ENCODE data around the gene THOP1.

The THOP1 gene

DNA sequence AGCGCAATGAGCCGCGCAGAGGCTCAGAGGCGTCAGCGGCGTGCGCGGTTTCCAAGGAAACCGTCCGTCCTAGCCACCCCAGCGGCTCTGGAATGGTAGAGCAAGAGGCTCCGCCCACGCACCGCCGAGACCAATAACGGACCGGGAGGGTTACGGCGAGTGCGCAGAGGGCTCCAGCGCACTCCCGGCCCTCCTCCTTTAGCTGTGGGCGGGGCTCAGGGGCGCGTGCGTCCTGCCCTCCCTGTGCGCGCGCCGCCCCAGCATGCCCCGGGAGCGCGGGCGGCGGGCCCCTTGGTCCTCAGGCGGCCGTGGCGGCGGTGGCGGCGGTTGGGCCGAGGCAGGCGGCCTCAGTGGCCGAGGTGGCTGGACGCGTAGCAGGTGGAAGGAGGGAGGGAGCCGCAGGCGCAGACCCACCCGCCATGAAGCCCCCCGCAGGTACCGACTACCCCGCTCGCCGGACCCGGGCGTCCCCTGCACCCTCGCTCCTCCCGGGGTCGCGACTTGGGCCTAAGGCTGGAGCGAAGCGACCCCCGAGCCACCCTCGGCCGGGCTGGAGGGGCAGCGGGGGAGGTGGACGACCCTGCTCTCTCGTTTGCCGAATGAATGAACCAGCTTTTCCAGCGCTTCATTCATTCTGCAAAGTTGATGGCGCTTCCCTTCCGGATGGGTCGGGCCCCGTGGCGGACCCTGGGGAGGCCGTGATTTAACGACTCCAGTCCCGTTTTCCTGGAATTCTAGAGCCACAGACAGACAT is at the start of gene THOP1:
THOP1 (plus strand) TSS at position 260 of the 754 bp plus-strand sequence; CDS start at position 420, 160 bp downstream.
- DNase-seq (ENCODE audit: insufficient read length, low spot score) (peak; percentile 100), FAIRE-seq (peak; percentile 38)
- TF ChIP-seq POLR2A (IDR thresholded peaks at IDR 0.05; ENCODE audit: low read depth, low read length), result peak; percentile 98

DNA sequence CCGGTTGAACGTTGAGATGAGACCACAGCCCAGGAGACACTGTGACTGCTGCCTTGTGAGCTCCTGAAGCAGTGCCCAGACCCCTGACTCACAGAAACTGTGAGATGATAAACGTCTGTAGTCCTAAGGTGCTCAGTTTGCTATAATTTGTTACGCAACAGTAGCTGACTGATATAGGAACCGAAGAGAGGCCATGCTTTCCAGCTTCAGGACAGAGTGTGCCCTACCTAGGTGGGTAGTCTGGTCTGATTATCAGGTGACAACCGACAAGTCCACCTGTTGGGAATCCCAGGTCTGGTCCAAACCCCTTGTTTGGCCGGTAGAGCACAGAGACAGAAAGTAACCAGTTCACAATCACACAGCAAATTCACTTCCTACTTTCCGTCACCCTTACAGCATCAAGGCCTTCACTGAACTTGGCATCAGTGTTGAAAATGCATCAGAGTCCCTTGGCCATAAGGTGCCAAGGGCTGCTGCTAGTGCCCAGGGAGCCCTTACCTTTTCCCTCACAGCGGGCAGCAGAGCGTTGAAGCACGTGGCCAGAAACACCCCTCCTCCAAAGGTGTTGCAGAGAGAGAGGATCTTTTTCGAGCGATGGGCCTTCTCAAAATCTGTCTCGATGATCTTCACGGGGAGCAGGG is 48.6 kb upstream of the THOP1 start:
- DNase-seq (ENCODE audit: insufficient read length, low spot score) (no peak), FAIRE-seq (no peak)
- no peak for TF ChIP-seq POLR2A (IDR thresholded peaks at IDR 0.05; ENCODE audit: low read depth, low read length)

DNA sequence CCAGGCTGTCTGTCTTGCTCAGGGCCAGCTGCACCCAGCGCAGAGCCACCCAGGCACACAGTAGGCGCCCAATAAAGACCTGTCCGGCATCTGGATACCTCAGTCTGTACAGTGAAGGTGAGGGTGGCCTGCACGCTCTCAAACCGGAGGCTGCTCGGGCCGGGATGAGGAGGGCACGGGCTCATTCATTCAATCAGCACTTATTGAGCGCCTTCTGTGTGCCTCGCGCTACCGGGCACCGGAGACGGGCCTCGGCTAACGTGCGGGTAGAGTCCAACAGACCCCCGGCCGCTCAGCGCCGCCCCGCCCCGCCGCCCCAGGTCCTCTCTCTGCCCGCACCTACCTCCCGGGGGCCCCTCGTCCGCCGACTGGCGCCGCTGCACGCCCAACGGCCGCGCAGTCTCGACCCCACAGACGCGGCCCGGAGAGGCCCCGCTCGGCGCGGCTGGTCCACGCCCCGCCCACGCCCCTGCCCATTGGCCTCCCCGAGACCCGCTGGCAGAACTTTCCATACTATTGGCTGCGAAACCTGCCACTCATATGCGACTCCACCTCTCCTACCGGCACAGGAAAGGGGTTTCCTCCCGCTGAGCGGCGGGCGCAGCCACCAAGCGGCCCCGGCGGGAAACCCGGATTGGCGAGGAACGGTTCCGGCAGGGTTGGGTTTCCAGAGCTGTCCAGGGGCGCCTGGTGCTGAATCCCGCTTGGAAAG is 45.5 kb upstream of the THOP1 start, which contains the start of gene SLC39A3:
SLC39A3 (minus strand) TSS at position 416 of the 712 bp plus-strand sequence. CDS start 2,760 bp downstream, outside the sequence.
- no peak for FAIRE-seq
- DNase-seq (ENCODE audit: insufficient read length, low spot score), result peak; percentile 100
- TF ChIP-seq POLR2A (IDR thresholded peaks at IDR 0.05; ENCODE audit: low read depth, low read length), result peak; percentile 80

DNA sequence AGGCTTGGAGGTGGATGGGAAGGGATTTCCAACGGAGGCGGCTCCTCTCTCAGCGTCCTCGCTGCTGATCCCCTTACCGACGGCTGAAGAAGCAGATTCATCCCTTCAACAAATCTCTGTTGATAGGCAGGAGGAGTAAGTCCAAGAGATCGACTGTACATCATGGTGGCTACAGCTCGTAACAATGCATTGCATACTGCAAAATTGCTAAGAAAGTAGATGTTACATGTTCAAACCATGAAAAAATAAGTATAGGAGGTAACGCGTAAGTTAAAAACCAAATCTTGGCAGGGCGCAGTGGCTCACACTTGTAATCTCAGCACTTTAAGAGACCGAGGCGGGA is 45.0 kb upstream of the THOP1 start:
- FAIRE-seq (no peak), DNase-seq (ENCODE audit: insufficient read length, low spot score) (no peak)
- TF ChIP-seq POLR2A (IDR thresholded peaks at IDR 0.05; ENCODE audit: low read depth, low read length), result no peak

DNA sequence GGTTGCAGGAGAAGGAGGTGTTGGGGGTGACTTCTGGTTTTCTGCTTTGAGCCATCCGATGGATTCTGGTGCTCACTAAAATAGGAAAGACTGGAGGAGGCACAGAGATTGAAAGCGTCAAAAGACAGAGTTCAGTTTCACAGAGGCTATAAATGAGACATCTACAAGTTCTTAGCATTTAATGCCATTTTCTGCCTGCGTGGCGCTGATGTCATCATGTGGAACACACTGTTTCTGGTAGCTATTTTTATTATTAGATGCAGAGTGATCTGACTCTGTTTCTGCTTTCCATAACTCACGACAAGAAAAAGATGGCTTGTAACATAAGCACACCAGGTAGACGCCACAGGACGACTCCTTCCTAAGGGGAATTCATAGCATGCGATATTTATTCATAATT is 42.2 kb upstream of the THOP1 start:
- TF ChIP-seq POLR2A (IDR thresholded peaks at IDR 0.05; ENCODE audit: low read depth, low read length), result no peak
- FAIRE-seq (no peak), DNase-seq (ENCODE audit: insufficient read length, low spot score) (no peak)

DNA sequence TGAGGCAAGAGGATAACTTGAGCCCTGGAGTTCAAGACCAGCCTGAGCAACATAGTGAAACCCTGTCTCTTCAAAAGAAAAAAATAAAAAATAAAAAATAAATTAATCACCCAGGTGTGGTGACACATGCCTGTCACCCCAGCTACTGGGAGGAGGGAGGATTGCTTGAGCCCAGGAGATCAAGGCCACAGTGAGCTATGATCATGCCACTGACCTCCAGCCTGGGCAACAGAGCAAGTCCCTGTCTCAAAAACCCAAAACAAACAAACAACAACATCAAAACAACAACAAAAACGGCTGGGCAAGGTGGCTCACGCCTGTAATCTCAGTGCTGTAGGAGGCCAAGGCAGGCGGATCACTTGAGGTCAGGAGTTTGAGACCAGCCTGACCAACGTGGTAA is 41.2 kb upstream of the THOP1 start:
- no peak for DNase-seq (ENCODE audit: insufficient read length, low spot score)
- no peak for TF ChIP-seq POLR2A (IDR thresholded peaks at IDR 0.05; ENCODE audit: low read depth, low read length)
- no peak for FAIRE-seq

DNA sequence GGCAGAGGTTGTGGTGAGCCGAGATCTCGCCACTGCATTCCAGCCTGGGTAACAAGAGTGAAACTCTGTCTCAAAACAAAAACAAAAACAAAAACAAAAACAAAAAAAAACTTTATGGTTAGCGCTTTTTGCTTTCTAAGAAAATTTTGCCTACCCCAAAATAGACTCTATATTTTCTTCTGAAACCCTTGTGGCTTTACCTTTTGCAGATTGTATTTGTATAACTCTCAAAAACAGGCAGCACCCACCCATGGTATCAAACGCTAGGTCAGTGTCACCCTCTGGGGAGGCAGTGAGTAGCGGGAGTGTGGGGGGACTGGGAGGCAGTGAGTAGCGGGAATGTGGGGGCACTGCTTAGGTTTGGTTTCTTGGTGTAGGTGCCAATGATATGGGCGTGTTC is 38.0 kb upstream of the THOP1 start:
- TF ChIP-seq POLR2A (IDR thresholded peaks at IDR 0.05; ENCODE audit: low read depth, low read length), result no peak
- FAIRE-seq (no peak), DNase-seq (ENCODE audit: insufficient read length, low spot score) (no peak)

DNA sequence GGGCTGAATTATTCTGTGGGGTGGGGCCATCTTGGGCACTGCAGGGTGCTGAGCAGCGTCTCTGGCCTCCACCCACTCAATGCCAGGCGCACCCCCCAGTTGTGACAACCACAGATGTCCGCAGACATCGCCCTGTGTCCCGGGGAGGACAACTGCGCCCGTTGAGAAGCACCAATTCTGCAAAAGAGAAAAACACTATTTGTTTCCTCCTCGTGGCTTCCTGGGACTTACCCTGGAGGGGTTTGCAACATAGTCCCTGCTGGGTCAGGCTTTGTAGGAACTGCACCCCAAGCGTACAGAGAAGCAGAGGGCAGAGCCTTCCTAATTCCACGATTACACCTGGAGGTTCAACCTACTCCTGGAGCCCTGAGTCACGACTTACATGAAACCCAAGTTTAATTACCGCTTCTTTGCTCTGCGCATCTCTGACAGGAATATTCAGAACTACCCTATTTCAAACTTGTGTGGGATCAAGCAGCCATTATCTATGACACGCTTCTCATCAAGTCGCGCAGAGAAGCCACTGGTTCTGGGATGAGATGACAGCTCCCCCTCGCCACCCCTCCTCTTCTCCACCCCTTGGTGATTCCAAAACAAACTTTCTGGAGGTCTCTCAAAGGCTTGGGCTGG is 34.4 kb upstream of the THOP1 start:
- no peak for TF ChIP-seq POLR2A (IDR thresholded peaks at IDR 0.05; ENCODE audit: low read depth, low read length)
- no peak for DNase-seq (ENCODE audit: insufficient read length, low spot score)
- no peak for FAIRE-seq

DNA sequence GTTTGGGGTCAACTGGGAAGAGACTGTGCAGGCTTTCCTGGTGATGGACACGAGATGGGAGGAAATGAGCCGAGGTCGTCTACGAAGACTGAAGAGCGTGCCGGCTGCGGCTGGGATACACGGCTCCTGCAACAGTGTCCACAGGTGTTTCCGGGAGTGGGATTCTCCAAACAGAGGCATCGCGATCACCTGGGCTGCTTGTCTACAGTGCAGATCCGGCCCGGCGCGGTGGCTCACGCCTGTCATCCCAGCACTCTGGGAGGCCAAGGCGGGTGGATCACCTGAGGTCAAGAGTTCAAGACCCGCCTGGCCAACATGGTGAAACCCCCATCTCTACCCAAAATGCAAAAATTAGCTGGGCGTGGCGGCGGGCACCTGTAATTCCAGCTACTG is 33.9 kb upstream of the THOP1 start:
- DNase-seq (ENCODE audit: insufficient read length, low spot score), result no peak
- FAIRE-seq, result no peak
- TF ChIP-seq POLR2A (IDR thresholded peaks at IDR 0.05; ENCODE audit: low read depth, low read length), result no peak

DNA sequence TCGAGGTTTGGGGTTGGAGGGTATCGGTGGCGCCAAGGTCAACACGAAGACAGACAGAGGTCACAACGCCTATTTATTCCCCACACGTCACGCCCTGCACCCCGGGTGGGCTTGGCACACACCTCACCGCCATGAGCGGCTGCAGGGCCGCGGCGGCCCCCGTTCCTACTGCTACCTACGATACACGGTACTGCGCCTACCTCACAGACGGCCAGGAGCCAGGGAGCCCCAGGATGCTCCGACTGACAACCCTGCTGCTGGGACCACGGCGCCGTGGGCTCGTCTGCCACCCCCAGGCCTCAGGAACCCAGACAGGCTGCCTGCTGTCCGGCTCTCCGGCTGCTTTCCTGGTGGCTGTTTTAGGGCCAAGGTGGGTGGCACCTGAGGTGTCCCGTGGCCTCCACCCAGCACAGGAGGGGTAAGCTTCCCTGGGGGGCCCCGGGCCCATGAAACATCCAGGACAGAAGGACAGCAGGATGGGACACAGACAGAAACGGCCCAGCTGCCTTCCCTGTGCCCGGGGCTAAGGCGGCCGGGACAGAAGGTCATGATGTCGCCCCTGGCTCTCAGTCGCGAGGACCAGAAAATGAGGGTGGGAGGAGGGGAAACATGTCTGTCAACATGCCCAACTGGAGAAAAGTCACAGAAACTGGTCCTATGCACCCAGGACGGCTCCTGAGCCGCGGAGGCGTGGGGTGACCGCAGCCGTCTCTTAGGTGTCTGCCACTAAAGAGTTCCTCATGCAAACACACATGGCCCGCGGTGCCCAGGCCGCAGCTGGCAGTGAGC is 30.4 kb upstream of the THOP1 start:
- no peak for FAIRE-seq
- DNase-seq (ENCODE audit: insufficient read length, low spot score), result no peak
- no peak for TF ChIP-seq POLR2A (IDR thresholded peaks at IDR 0.05; ENCODE audit: low read depth, low read length)

DNA sequence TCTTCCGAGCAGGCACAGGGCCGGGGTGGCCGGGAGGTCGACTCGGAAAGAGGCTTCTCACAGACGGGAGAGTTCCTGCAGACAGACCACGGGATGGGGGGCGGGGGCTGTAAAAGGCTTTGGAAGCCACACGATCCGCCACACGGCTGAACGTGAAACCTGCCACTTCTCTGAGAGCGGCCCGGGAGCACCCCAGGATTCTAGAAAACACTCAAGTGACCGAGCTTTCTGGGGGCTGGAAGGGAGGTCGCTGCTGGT is 29.9 kb upstream of the THOP1 start:
- DNase-seq (ENCODE audit: insufficient read length, low spot score) (no peak), FAIRE-seq (no peak)
- TF ChIP-seq POLR2A (IDR thresholded peaks at IDR 0.05; ENCODE audit: low read depth, low read length), result no peak

DNA sequence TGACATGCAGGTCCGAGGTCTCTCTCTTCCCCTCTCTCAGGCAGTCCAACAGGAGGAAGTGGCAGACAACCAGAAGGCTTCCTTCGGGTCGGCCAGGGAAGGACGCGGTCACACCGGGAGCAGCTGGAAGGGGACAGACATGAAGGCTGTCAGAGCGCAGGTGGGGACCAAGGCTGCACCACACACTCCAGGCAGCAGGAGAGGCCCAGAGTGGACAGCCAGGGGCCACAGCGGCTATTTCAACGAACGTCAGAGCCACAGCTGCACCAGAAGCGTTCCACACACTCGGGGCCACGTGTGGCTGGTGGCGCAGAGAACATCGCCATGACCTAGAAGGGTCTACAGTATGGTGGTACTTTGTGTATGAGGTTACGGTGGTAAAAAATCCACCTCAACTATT is 29.5 kb upstream of the THOP1 start:
- DNase-seq (ENCODE audit: insufficient read length, low spot score), result no peak
- no peak for TF ChIP-seq POLR2A (IDR thresholded peaks at IDR 0.05; ENCODE audit: low read depth, low read length)
- FAIRE-seq, result no peak

DNA sequence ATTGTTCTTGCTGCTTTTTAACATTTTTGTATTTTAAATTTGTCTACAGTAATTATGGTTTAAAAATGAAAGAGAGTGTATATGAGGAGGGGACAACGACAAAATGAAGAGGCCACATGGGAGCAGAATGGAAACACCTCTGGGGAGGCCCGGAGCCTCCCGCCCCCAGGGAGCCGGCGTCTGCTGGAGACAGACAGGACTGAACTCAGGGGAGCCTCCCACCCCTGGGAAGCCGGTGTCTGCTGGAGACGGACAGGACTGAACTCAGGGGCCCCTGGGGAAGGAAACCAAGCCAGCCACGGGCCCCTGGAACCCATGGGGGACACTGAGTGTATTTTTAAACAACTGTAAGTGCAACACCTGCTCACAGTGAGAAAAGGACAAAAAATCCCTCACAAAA is 28.8 kb upstream of the THOP1 start:
- FAIRE-seq, result no peak
- no peak for TF ChIP-seq POLR2A (IDR thresholded peaks at IDR 0.05; ENCODE audit: low read depth, low read length)

More for the DNA sequence above, 28.8 kb upstream of the THOP1 start:
- no peak for DNase-seq (ENCODE audit: insufficient read length, low spot score)

All from H54 (cell line).